Femur (tissue), 1 donor: Measurements from ENCODE around the gene ABL1.
"Not testable (repeated sequence)": the region's sequence is repeated elsewhere in the genome, so short reads cannot be mapped to it uniquely, and the experiment has no call there.

Experiments used
- DNase-seq: peaks from one replicate; pipeline ENCODE4 v3.0.0-alpha.2; 2017

ABL1 gene

GRCh38 chr9:130834371-130835336 is at the start of gene ABL1:
Gene ABL1 (plus strand): TSS chr9:130835254. CDS start chr9:130835447, 193 bp downstream.
- peak; percentile 85 for DNase-seq

GRCh38 chr9:130785940-130786508 is 49.0 kb upstream of the ABL1 start:
- no peak for DNase-seq

- no peak for DNase-seq
Observed at GRCh38 chr9:130786526-130786925, 48.5 kb upstream of the ABL1 start.

GRCh38 chr9:130789747-130790672 is 45.0 kb upstream of the ABL1 start:
- DNase-seq = no peak

- no peak for DNase-seq
Observed at GRCh38 chr9:130791303-130791894, 43.7 kb upstream of the ABL1 start.

- no peak for DNase-seq
Observed at GRCh38 chr9:130793589-130793988, 41.5 kb upstream of the ABL1 start.

- DNase-seq = not testable (repeated sequence)
Observed at GRCh38 chr9:130794021-130794420, 41.0 kb upstream of the ABL1 start.

GRCh38 chr9:130794423-130794822 is 40.6 kb upstream of the ABL1 start:
- DNase-seq = not testable (repeated sequence)

- DNase-seq = no peak
Observed at GRCh38 chr9:130794923-130795495, 40.0 kb upstream of the ABL1 start.

- DNase-seq = not testable (repeated sequence)
Observed at GRCh38 chr9:130803116-130803515, 31.9 kb upstream of the ABL1 start.

- no peak for DNase-seq
Observed at GRCh38 chr9:130805510-130806326, 29.3 kb upstream of the ABL1 start.

GRCh38 chr9:130806327-130806716 is 28.7 kb upstream of the ABL1 start:
- DNase-seq = no peak

GRCh38 chr9:130810609-130811136 is 24.4 kb upstream of the ABL1 start:
- no peak for DNase-seq

GRCh38 chr9:130815242-130815808 is 19.7 kb upstream of the ABL1 start:
- no peak for DNase-seq

GRCh38 chr9:130817914-130818313 is 17.1 kb upstream of the ABL1 start:
- DNase-seq = no peak

- DNase-seq = no peak
Observed at GRCh38 chr9:130820135-130820738, 14.8 kb upstream of the ABL1 start.

- no peak for DNase-seq
Observed at GRCh38 chr9:130823435-130823834, 11.6 kb upstream of the ABL1 start.

GRCh38 chr9:130824079-130824478 is 11.0 kb upstream of the ABL1 start:
- DNase-seq = no peak

GRCh38 chr9:130824643-130825350 is 10.3 kb upstream of the ABL1 start:
- peak; percentile 85 for DNase-seq

GRCh38 chr9:130825351-130825651 is 9.8 kb upstream of the ABL1 start:
- no peak for DNase-seq
